K562 (cell line): Measurements from ENCODE around the gene RYK.
"Not testable (repeated sequence)": the region's sequence is repeated elsewhere in the genome, so short reads cannot be mapped to it uniquely, and the experiment has no call there.

Experiments used
- BRCA1 ChIP-seq, 2 experiments: fragments of 450-650 bp in 1 of 2; sonication (generic) in 1 of 2; formaldehyde crosslinking in 1 of 2; IDR thresholded peaks; 2 replicates each; pipeline versions ENCODE4 v1.5.0 to v1.6.1; 2017 to 2020; ENCODE audit warnings: mild to moderate bottlenecking in 1 of 2, missing genetic modification reagents in 1 of 2
- HDGF ChIP-seq: fragments of 450-650 bp; IDR thresholded peaks from 2 replicates; pipeline ENCODE4 v1.6.1; 2016
- MTF1 ChIP-seq: fragments of 250-450 bp; sonication (Bioruptor Pico); IDR thresholded peaks from 2 replicates; pipeline ENCODE4 v1.9.0; 2021; ENCODE audit warnings: moderate library complexity, mild to moderate bottlenecking, inconsistent platforms, borderline replicate concordance
- RAD21 ChIP-seq, 2 experiments: fragments of 250-450 bp in 1 of 2; fragments of 450-650 bp in 1 of 2; sonication (Bioruptor Pico) in 1 of 2; formaldehyde crosslinking in 1 of 2; IDR thresholded peaks in 1 of 2; conservative IDR thresholded peaks in 1 of 2; 2 replicates each; pipeline versions ENCODE4 v1.4.0 to v1.8.0; 2020 to 2022; ENCODE audit warnings: mild to moderate bottlenecking in 2 of 2, moderate library complexity in 1 of 2
- ZNF175 ChIP-seq: fragments of 200-800 bp; sonication (Bioruptor generic); IDR thresholded peaks from 2 replicates; pipeline ENCODE4 v1.6.1; 2016; ENCODE audit warnings: low read depth, mild to moderate bottlenecking, missing genetic modification characterization, missing compliant biosample characterization
- ZNF766 ChIP-seq: fragments of 200-800 bp; sonication (Bioruptor generic); conservative IDR thresholded peaks from 2 replicates; pipeline ENCODE4 v1.6.1; 2016; ENCODE audit warnings: missing genetic modification characterization, missing compliant biosample characterization
- TF ChIP-seq, protein P1 (sequence below), 3 experiments: IDR thresholded peaks in 2 of 3; conservative IDR thresholded peaks in 1 of 3; 2 replicates each; pipeline ENCODE4 v1.5.1; 2011 to 2012; ENCODE audit warnings: low read length in 3 of 3, mild to moderate bottlenecking in 3 of 3, control low read depth in 2 of 3, improper control_type of control experiment in 1 of 3, inconsistent platforms in 1 of 3, low read depth in 1 of 3, mixed read lengths in 1 of 3, moderate library complexity in 1 of 3; ENCODE audit not compliant: insufficient read depth in 2 of 3

DNA sequence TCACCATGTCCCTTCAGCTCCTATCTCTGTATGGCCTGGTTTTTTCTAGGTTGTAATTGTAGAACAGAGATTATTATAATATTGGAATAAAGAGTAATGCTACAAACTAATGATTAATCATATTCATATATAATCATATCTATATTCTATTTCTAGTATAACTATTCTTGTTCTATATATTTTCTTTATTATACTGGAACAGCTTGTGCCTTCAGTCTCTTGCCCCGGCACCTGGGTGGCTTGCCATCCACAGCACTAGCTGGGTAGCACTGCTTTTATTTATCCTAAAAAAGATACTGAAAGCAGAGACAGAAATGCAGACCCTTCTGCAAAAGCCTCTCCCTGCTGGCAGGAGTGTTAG lies 25.9 kb downstream of the RYK start:
- not testable (repeated sequence) for TF ChIP-seq ZNF175 (CRISPR knock-in tag); HDGF; MTF1 (CRISPR knock-in tag); ZNF766 (CRISPR knock-in tag); BRCA1 (IDR thresholded peaks at IDR 0.05); BRCA1 (CRISPR knock-in tag; IDR thresholded peaks at IDR 0.05); RAD21 (CRISPR knock-in tag; conservative IDR thresholded peaks at IDR 0.05 in 1 of 2, IDR thresholded peaks at IDR 0.05 in 1 of 2)
- TF ChIP-seq, protein P1, sequence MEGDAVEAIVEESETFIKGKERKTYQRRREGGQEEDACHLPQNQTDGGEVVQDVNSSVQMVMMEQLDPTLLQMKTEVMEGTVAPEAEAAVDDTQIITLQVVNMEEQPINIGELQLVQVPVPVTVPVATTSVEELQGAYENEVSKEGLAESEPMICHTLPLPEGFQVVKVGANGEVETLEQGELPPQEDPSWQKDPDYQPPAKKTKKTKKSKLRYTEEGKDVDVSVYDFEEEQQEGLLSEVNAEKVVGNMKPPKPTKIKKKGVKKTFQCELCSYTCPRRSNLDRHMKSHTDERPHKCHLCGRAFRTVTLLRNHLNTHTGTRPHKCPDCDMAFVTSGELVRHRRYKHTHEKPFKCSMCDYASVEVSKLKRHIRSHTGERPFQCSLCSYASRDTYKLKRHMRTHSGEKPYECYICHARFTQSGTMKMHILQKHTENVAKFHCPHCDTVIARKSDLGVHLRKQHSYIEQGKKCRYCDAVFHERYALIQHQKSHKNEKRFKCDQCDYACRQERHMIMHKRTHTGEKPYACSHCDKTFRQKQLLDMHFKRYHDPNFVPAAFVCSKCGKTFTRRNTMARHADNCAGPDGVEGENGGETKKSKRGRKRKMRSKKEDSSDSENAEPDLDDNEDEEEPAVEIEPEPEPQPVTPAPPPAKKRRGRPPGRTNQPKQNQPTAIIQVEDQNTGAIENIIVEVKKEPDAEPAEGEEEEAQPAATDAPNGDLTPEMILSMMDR (IDR thresholded peaks at IDR 0.05 in 2 of 3, conservative IDR thresholded peaks at IDR 0.05 in 1 of 3; ENCODE audit: insufficient read depth in 2 of 3, low read depth in 1 of 3, low read length in 3 of 3) = not testable (repeated sequence)
